Measurements from ENCODE around the gene PPFIA4. TPM values are rescaled to one million over a fixed set of nuclear protein-coding genes. Genes with fewer than 3 reads are reported as not detected.

The PPFIA4 gene
- total RNA-seq, 6 experiments from 2014 or later = 0.37 to 1.3 (median 0.58) TPM

DNA sequence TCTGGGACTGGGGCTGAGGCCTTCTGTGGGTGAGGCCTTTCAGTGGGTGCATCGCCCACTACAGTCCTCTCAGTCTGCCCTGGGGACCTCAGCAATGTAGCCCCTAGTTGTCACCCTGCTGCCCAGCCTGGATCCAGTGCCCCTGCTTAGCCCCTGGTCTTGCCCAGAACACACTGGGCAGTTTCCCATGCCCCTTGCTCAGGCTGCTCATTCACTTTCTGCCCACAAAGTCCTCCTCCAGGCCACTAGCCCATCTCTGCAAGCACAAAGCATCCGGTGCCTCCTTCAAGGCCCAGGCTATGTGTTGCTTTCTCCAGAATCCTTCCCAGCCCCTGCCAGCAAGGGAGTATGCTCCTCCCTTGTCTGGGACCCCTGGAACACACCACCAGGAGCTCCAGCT is 95.9 kb downstream of the PPFIA4 start:
- H3K27ac Mint-ChIP-seq = no peak overlapping the region
- DNase-seq = no peak
- TF ChIP-seq, protein P1, sequence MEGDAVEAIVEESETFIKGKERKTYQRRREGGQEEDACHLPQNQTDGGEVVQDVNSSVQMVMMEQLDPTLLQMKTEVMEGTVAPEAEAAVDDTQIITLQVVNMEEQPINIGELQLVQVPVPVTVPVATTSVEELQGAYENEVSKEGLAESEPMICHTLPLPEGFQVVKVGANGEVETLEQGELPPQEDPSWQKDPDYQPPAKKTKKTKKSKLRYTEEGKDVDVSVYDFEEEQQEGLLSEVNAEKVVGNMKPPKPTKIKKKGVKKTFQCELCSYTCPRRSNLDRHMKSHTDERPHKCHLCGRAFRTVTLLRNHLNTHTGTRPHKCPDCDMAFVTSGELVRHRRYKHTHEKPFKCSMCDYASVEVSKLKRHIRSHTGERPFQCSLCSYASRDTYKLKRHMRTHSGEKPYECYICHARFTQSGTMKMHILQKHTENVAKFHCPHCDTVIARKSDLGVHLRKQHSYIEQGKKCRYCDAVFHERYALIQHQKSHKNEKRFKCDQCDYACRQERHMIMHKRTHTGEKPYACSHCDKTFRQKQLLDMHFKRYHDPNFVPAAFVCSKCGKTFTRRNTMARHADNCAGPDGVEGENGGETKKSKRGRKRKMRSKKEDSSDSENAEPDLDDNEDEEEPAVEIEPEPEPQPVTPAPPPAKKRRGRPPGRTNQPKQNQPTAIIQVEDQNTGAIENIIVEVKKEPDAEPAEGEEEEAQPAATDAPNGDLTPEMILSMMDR (IDR thresholded peaks at IDR 0.05) = no peak
- H3K9me3 Mint-ChIP-seq = no peaks in the 10 kb centered on the region
- H3K36me3 Mint-ChIP-seq (ENCODE audit: low read depth) = no peaks in the 10 kb centered on the region
- H3K27me3 Mint-ChIP-seq (ENCODE audit: insufficient read depth) = peaks cover 36% of the 10 kb centered on the region
- peaks cover 26% of the 10 kb centered on the region for H3K4me1 Mint-ChIP-seq (ENCODE audit: low read depth)
- no peak overlapping the region for H3K4me3 Mint-ChIP-seq

DNA sequence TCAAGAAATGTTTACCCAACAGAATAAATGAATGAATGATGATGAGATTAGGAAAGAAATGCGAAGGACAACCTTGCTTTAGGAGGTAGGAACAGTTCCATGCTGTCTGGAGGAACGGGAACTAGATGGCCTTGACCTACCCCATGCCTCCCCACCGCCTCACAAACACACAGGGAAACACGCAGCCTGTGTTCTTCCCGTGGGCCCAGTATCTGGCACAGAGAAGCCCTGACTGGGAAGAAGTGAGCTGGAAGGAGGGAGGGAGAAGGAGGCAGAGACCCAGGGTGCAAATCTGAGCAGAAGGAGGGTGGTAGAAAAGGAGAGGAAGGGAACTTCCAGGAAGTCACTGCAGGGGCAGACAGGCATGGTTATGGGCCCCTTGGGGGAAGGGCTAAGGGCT is 97.7 kb downstream of the PPFIA4 start:
- peaks cover 34% of the 10 kb centered on the region for H3K4me1 Mint-ChIP-seq (ENCODE audit: low read depth)
- TF ChIP-seq, protein P1 (IDR thresholded peaks at IDR 0.05) = no peak
- H3K27ac Mint-ChIP-seq = no peak overlapping the region
- H3K27me3 Mint-ChIP-seq (ENCODE audit: insufficient read depth) = peaks cover 27% of the 10 kb centered on the region
- no peak overlapping the region for H3K4me3 Mint-ChIP-seq
- no peaks in the 10 kb centered on the region for H3K36me3 Mint-ChIP-seq (ENCODE audit: low read depth)
- no peaks in the 10 kb centered on the region for H3K9me3 Mint-ChIP-seq
- no peak for DNase-seq

DNA sequence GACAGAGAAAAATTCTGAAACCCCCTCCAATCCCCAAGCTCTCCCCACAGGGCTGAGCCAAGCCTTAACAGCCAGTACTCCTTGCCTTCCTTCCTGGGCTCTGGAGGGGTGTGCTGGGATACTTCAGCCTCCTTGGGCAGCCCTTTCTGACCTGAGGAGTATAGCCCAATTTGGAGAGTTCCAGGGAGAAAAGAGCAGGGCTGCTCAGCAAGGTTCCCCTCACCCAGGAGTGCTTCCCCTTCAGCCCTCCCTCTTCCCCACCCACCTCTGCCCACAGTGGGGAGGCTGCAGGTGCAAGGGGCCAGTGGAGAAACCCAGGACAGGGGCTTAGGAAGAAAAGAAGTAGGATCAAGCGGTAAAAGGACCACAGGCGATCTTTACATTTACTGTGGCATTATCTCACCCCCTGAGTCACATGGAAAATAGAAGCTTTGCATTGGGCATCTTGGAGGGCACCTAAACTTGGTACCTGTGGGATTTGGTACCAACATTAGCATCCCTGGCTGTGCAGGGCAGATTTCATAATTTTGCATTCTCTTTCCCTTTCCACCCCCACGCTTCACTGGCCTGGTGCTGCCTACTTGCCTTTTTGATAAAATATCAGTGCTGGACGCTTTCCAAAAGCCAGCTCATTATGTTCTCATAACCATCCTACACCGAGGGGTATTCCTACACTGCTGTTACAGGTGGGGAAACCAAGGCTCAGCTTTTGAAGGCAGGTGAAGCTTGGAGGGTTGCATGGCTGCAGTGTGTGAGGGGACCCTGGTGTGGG is 98.4 kb downstream of the PPFIA4 start:
- peaks cover 28% of the 10 kb centered on the region for H3K27me3 Mint-ChIP-seq (ENCODE audit: insufficient read depth)
- no peak for DNase-seq
- H3K4me3 Mint-ChIP-seq = no peak overlapping the region
- TF ChIP-seq, protein P1 (IDR thresholded peaks at IDR 0.05) = no peak
- no peak overlapping the region for H3K27ac Mint-ChIP-seq
- H3K9me3 Mint-ChIP-seq = no peaks in the 10 kb centered on the region
- H3K36me3 Mint-ChIP-seq (ENCODE audit: low read depth) = no peaks in the 10 kb centered on the region
- H3K4me1 Mint-ChIP-seq (ENCODE audit: low read depth) = peaks cover 34% of the 10 kb centered on the region

DNA sequence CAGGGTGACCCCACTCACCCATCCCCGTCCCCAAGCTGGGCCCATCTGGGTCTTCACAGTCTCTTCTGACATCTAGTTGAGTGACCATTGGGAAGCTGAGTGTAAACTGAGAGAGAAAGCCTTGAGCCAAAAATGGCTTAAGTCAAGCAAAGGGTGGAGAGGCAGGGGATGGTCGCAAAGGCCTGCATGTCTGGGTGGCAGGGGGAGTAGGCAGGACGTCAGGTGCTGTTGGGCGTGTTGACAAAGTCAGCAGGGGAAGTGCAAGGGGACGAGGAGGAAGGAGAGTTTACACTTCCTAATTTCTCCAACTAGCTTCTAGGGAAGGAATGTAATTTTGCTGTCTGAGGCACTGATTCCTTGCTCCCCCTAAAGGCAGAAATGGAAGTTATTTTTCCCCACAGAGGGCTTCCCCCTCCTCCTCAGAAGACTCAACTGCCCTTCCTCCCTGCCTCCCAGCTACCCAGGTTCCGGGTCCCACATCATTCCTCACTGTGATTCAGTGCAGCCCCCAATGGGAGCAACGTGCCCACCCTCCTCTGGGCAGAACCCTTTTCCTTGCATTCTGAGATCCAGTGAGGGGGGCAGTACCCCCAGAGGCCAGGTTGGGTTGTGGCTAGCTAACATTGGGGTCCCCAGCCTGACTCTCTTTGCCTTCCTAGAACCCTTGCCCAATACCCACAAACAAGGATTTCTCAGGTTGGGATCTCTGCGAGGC is 100.0 kb downstream of the PPFIA4 start:
- peak; percentile 17 for DNase-seq
- H3K4me1 Mint-ChIP-seq (ENCODE audit: low read depth) = peaks cover 34% of the 10 kb centered on the region
- H3K36me3 Mint-ChIP-seq (ENCODE audit: low read depth) = no peaks in the 10 kb centered on the region
- TF ChIP-seq, protein P1 (IDR thresholded peaks at IDR 0.05) = peak; percentile 73
- peak overlapping the region; percentile 80; the same call in 1 of the 2 replicates for H3K4me3 Mint-ChIP-seq
- no peak overlapping the region for H3K27ac Mint-ChIP-seq
- H3K9me3 Mint-ChIP-seq = no peaks in the 10 kb centered on the region
- H3K27me3 Mint-ChIP-seq (ENCODE audit: insufficient read depth) = peaks cover 26% of the 10 kb centered on the region

DNA sequence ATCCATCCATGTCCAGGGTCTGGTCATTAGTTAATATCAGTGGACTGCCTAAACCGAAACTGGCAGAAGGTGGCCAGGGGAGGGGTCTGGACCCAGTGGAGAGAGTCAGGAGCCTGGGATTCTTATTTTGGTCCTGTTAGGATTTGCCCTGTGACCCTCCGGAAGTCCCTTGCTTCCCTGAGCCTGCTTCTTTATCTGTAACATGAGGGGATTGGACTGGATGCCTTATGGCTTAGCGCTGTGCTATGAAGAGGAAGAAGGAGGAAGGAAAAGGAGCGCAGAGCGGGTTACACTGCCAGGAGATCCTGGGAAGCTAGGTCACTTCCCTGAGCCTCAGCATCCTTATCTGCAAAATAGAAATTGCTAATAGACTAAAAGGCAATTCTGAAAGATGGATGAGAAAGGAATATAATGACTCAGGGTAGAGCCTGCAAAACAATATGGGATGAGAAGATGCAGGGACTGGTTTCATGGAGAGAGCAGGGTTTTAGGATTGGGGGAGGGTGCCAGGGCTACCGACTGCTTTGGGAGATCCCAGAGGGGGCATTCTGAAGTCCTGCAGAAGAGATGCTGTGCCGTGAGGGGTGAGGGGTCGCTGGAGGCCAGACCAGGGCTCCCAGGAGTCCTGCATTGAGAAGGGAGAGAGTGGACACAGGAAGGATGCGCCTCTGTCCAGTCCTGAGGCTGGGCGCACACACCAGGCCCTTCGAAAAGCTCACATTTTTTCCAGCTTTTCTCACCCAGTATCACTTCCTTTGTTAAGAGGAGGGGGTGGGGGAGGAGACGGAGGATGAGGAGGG is 100.8 kb downstream of the PPFIA4 start:
- H3K27ac Mint-ChIP-seq = peak overlapping the region; percentile 51; the same call in 1 of the 2 replicates
- H3K36me3 Mint-ChIP-seq (ENCODE audit: low read depth) = no peaks in the 10 kb centered on the region
- H3K27me3 Mint-ChIP-seq (ENCODE audit: insufficient read depth) = peaks cover 21% of the 10 kb centered on the region
- peak overlapping the region; percentile 80 for H3K4me3 Mint-ChIP-seq
- DNase-seq = no peak
- no peaks in the 10 kb centered on the region for H3K9me3 Mint-ChIP-seq
- H3K4me1 Mint-ChIP-seq (ENCODE audit: low read depth) = peaks cover 34% of the 10 kb centered on the region
- TF ChIP-seq, protein P1 (IDR thresholded peaks at IDR 0.05) = no peak

Measured in HFFc6 (cell line).